K562 (cell line): ENCODE measurements around the gene PCED1B. TPM values are rescaled to one million over a fixed set of nuclear protein-coding genes. Genes with fewer than 3 reads are reported as not detected.
A peak's percentile ranks its signal among the peaks of the same experiment; 100 is the strongest.

Experiments used
- CXXC5 ChIP-seq: fragments of 250-450 bp; sonication (Bioruptor Pico); IDR thresholded peaks from 2 replicates; pipeline ENCODE4 v1.8.0; 2022; ENCODE audit warnings: inconsistent platforms, mild to moderate bottlenecking, moderate library complexity
- DACH1 ChIP-seq: fragments of 450-650 bp; IDR thresholded peaks from 2 replicates; pipeline ENCODE4 v1.6.1; 2018; ENCODE audit not compliant: partially characterized antibody
- DDX20 ChIP-seq: fragments of 450-650 bp; IDR thresholded peaks from 2 replicates; pipeline ENCODE4 v1.6.1; 2016; ENCODE audit warnings: missing genetic modification characterization, low read depth, mild to moderate bottlenecking, missing compliant biosample characterization, moderate library complexity
- EP300 ChIP-seq: IDR thresholded peaks from 2 replicates; pipeline ENCODE4 v1.6.1; 2012; ENCODE audit warnings: low read length, improper control_type of control experiment
- HMGXB4 ChIP-seq: sonication (generic); formaldehyde crosslinking; IDR thresholded peaks from 2 replicates; pipeline ENCODE4 v1.8.1; 2023; ENCODE audit warnings: mild to moderate bottlenecking, missing genetic modification reagents
- NR2C2 ChIP-seq, 2 experiments: fragments of 200-800 bp in 1 of 2; sonication (Bioruptor generic) in 1 of 2; sonication (generic) in 1 of 2; formaldehyde crosslinking in 1 of 2; IDR thresholded peaks; 2 replicates each; pipeline versions ENCODE4 v1.6.1 to v1.8.0; 2016 to 2022; ENCODE audit warnings: mild to moderate bottlenecking in 1 of 2, missing compliant biosample characterization in 1 of 2, missing genetic modification characterization in 1 of 2, missing genetic modification reagents in 1 of 2
- OTX1 ChIP-seq: fragments of 450-650 bp; formaldehyde crosslinking; IDR thresholded peaks from 2 replicates; pipeline ENCODE4 v1.4.0; 2022; ENCODE audit warnings: mild to moderate bottlenecking
- TBL1XR1 ChIP-seq, 2 experiments: IDR thresholded peaks; 2 replicates each; pipeline ENCODE4 v1.6.1; 2012; ENCODE audit warnings: improper control_type of control experiment in 2 of 2, low read length in 2 of 2, mild to moderate bottlenecking in 1 of 2
- TOE1 ChIP-seq, 2 experiments: fragments of 450-650 bp in 1 of 2; sonication (generic) in 1 of 2; formaldehyde crosslinking in 1 of 2; IDR thresholded peaks; 2 replicates each; pipeline versions ENCODE4 v1.7.1 to v1.8.0; 2016 to 2022; ENCODE audit warnings: borderline replicate concordance in 2 of 2, mild to moderate bottlenecking in 2 of 2, antibody characterized with exemption in 1 of 2, inconsistent platforms in 1 of 2, low read depth in 1 of 2, missing genetic modification reagents in 1 of 2, moderate library complexity in 1 of 2
- VEZF1 ChIP-seq: fragments of 200-800 bp; sonication (Bioruptor generic); IDR thresholded peaks from 2 replicates; pipeline ENCODE4 v1.6.1; 2017; ENCODE audit warnings: missing genetic modification characterization, missing compliant biosample characterization
- ZNF318 ChIP-seq, 2 experiments: fragments of 450-650 bp; IDR thresholded peaks; 2 replicates each; pipeline ENCODE4 v1.6.1; 2016; ENCODE audit warnings: mild to moderate bottlenecking in 2 of 2, borderline replicate concordance in 1 of 2, low read depth in 1 of 2, moderate library complexity in 1 of 2
- polyA plus RNA-seq, 8 experiments: library from polyadenylated mRNA; depleted of rRNA in 4 of 8; stranded (reverse) in 5 of 8; unstranded in 3 of 8; fragments of >200 nt; fragmentation: Nextera tagmentation in 2 of 8; fragmentation: Illumina TruSeq in 1 of 8; extraction: Ambion mirVana in 2 of 8; extraction: Trizol in 1 of 8; gene quantifications; 2 replicates each; pipeline versions ENCODE4 v1.2.1 to v1.2.3, GENCODE V29; 2011 to 2014; ENCODE audit warnings: inconsistent platforms in 1 of 8, missing spikeins in 1 of 8
- total RNA-seq, 7 experiments: library from RNA; depleted of rRNA in 6 of 7; stranded (reverse); fragments of >200 nt in 6 of 7; fragmentation: Illumina TruSeq in 2 of 7; extraction: Trizol in 2 of 7; gene quantifications; 2 replicates each; pipeline versions ENCODE4 v1.2.1 to v1.2.3, GENCODE V29; 2011 to 2021; ENCODE audit warnings: low replicate concordance in 1 of 7

The PCED1B gene
- total and polyA plus RNA-seq, 9 of the 15 experiments (the other 6 are each of a cell fraction or from before 2014, with no cell fraction given) = 1.2 to 9.3 (median 2.5) TPM

- TF ChIP-seq DDX20 (tag) (peak; percentile 79), NR2C2 (CRISPR knock-in tag; IDR thresholded peaks at IDR 0.05) (no peak), NR2C2 (tag; IDR thresholded peaks at IDR 0.05) (peak; percentile 47; the same call in 1 of the 2 replicates), ZNF318 (IDR thresholded peaks at IDR 0.05; ENCODE audit: borderline replicate concordance in 1 of 2, low read depth in 1 of 2) (0 out of 4 replicates have a peak, but pooled peaks of 1 of the 2 experiments have one; percentile 36), VEZF1 (peak; percentile 24; the same call in 1 of the 2 replicates), OTX1 (CRISPR knock-in tag) (0 out of 2 replicates have a peak, but pooled peaks have one; percentile 19), DACH1 (peak; percentile 50), TBL1XR1 (IDR thresholded peaks at IDR 0.05; ENCODE audit: low read length in 2 of 2) (0 out of 4 replicates have a peak, but pooled peaks of 1 of the 2 experiments have one; percentile 24), HMGXB4 (CRISPR knock-in tag) (no peak), EP300 (peak; percentile 65; the same call in 1 of the 2 replicates), CXXC5 (peak; percentile 35), TOE1 (IDR thresholded peaks at IDR 0.05; ENCODE audit: borderline replicate concordance) (peak; percentile 80; the same call in 1 of the 2 replicates), TOE1 (CRISPR knock-in tag; IDR thresholded peaks at IDR 0.05; ENCODE audit: borderline replicate concordance, low read depth) (no peak)
These were observed 126.4 kb downstream of the PCED1B start (continued) for GRCh38 chr12:47205532-47206449.
